GM12878 (cell line): ENCODE measurements around the gene ADARB1. TPM values are rescaled to one million over a fixed set of nuclear protein-coding genes. Genes with fewer than 3 reads are reported as not detected.

Experiments
- ATAC-seq: fragments of 200-7000 bp; cut with Tn5 transposase; 3 replicates; pipeline ENCODE4 v1.9.1; 2020; ENCODE audit warnings: mild to moderate bottlenecking, moderate library complexity
- BruUV-seq: library from RNA; stranded (reverse); fragments of 400-500 nt; replicated peaks from 2 replicates; lab custom pipeline; 2021; lab: Mats Ljungman, UMichigan
- CTCF ChIA-PET: fragments of 300-600 bp; sonication (Branson Sonifier 250); formaldehyde crosslinking; extraction: SDS; loops from one replicate; lab custom pipeline; 2021; ENCODE audit warnings: inconsistent platforms; lab: Yijun Ruan, JAX
- POLR2A ChIA-PET: fragments of 350-600 bp; formaldehyde crosslinking; extraction: SDS; loops from one replicate; lab custom pipeline; 2021; ENCODE audit warnings: inconsistent platforms; lab: Charles Lee
- RAD21 ChIA-PET: fragments of 300-600 bp; sonication (Branson Sonifier 250); formaldehyde crosslinking; loops from one replicate; lab custom pipeline; 2023; ENCODE audit warnings: antibody characterized with exemption; ENCODE audit not compliant: unreplicated experiment; lab: Charles Lee
- SMC1A ChIA-PET: fragments of 300-600 bp; sonication (Branson Sonifier 250); formaldehyde crosslinking; loops from one replicate; lab custom pipeline; 2023; ENCODE audit not compliant: unreplicated experiment, uncharacterized antibody; lab: Charles Lee
- DNase-seq: peaks from one replicate; pipeline ENCODE4 v3.0.0-alpha.2; 2011; ENCODE audit warnings: low read depth, low spot score
- FAIRE-seq: peaks from 3 replicates; lab custom pipeline; 2011; peaks lifted over from hg19 to GRCh38; lab: Jason Lieb, UNC
- H2AFZ ChIP-seq: 2 replicates; pipeline ENCODE4 v1.6.0; 2011; ENCODE audit warnings: low read depth, low read length, control low read depth; ENCODE audit not compliant: control insufficient read depth
- H3K27ac ChIP-seq: 2 replicates; pipeline ENCODE4 v1.5.1; 2011; ENCODE audit warnings: control low read depth; ENCODE audit not compliant: control insufficient read depth, insufficient read depth
- H3K27me3 ChIP-seq, 2 experiments: replicated peaks in 1 of 2; 2 replicates each; pipeline versions ENCODE4 v1.6.0 to v1.6.1; 2011; ENCODE audit warnings: low read length in 1 of 2; ENCODE audit not compliant: control insufficient read depth in 2 of 2, insufficient read depth in 2 of 2
- H3K36me3 ChIP-seq, 2 experiments: 2 replicates each; pipeline ENCODE4 v1.5.1; 2011; ENCODE audit warnings: low read length in 1 of 2; ENCODE audit not compliant: control insufficient read depth in 2 of 2, insufficient read depth in 2 of 2
- H3K4me1 ChIP-seq: 2 replicates; pipeline ENCODE4 v1.6.1; 2011; ENCODE audit warnings: mild to moderate bottlenecking, low read length, moderate library complexity, mixed read lengths; ENCODE audit not compliant: control insufficient read depth, insufficient read depth
- H3K4me2 ChIP-seq: 2 replicates; pipeline ENCODE4 v1.6.0; 2011; ENCODE audit warnings: control low read depth; ENCODE audit not compliant: control insufficient read depth, insufficient read depth
- H3K4me3 ChIP-seq: fragments of 200-600 bp; sonication (generic); 2 replicates; pipeline ENCODE4 v1.5.1; 2016
- H3K79me2 ChIP-seq: 2 replicates; pipeline ENCODE4 v1.6.0; 2011; ENCODE audit warnings: low read length; ENCODE audit not compliant: control insufficient read depth, insufficient read depth
- H3K9ac ChIP-seq: 2 replicates; pipeline ENCODE4 v1.8.0; 2011; ENCODE audit warnings: low read length, control low read depth, mixed read lengths; ENCODE audit not compliant: control insufficient read depth, insufficient read depth
- H3K9me3 ChIP-seq: replicated peaks from 3 replicates; pipeline ENCODE4 v1.5.1; 2011; ENCODE audit warnings: mild to moderate bottlenecking, low read length; ENCODE audit not compliant: control insufficient read depth, insufficient read depth
- H4K20me1 ChIP-seq: 2 replicates; pipeline ENCODE4 v1.6.0; 2011; ENCODE audit not compliant: control insufficient read depth, insufficient read depth
- BCLAF1 ChIP-seq: fragments of 450-650 bp; IDR thresholded peaks from 2 replicates; pipeline ENCODE4 v1.6.1; 2017; ENCODE audit warnings: antibody characterized with exemption, mild to moderate bottlenecking, moderate library complexity
- EGR1 ChIP-seq, 2 experiments: IDR thresholded peaks; 1 replicate in 1 of 2; 2 replicates in 1 of 2; pipeline ENCODE4 v1.6.1; 2011 to 2012; ENCODE audit warnings: low read depth in 2 of 2, low read length in 2 of 2, borderline replicate concordance in 1 of 2, mild to moderate bottlenecking in 1 of 2, moderate library complexity in 1 of 2
- MTA3 ChIP-seq: IDR thresholded peaks from 2 replicates; pipeline ENCODE4 v1.6.1; 2012; ENCODE audit warnings: low read length, inconsistent platforms, borderline replicate concordance
- MXI1 ChIP-seq: fragments of 150-350 bp; IDR thresholded peaks from 2 replicates; pipeline ENCODE4 v1.6.1; 2011; ENCODE audit warnings: low read depth, mild to moderate bottlenecking, inconsistent platforms, low read length, improper control_type of control experiment
- PAX5 ChIP-seq: IDR thresholded peaks from 2 replicates; pipeline ENCODE4 v1.6.1; 2011; ENCODE audit warnings: low read depth, low read length, borderline replicate concordance
- POU2F2 ChIP-seq: IDR thresholded peaks from 3 replicates; pipeline ENCODE4 v1.6.1; 2011; ENCODE audit warnings: low read depth, mild to moderate bottlenecking, low read length, borderline replicate concordance
- TCF12 ChIP-seq: IDR thresholded peaks from 2 replicates; pipeline ENCODE4 v1.6.1; 2011; ENCODE audit warnings: low read depth, mild to moderate bottlenecking, low read length
- WGBS: methylation state at CpG from one replicate; pipeline ENCODE4 v1.1.6; 2016; ENCODE audit warnings: low lambda C conversion rate; ENCODE audit not compliant: insufficient replicate concordance, insufficient coverage; ENCODE audit errors: missing lambda C conversion rate; 5-methylcytosine and 5-hydroxymethylcytosine counted together
- in situ Hi-C: fragments of 300-500 bp; cut with MboI; formaldehyde crosslinking; loops from 9 replicates; pipeline ENCODE4 v1.14.3; 2018; ENCODE audit warnings: mixed read lengths
- intact Hi-C: fragments of 100-400 bp; cut with micrococcal nuclease; formaldehyde crosslinking; loops from one replicate; pipeline ENCODE4 v1.14.2; 2022; ENCODE audit not compliant: unreplicated experiment
- polyA plus RNA-seq, 11 experiments: library from polyadenylated mRNA; depleted of rRNA in 4 of 11; unstranded in 6 of 11; stranded (reverse) in 5 of 11; fragments of >200 nt; fragmentation: Nextera tagmentation in 4 of 11; fragmentation: Illumina TruSeq in 1 of 11; extraction: Ambion mirVana in 4 of 11; extraction: Trizol in 1 of 11; gene quantifications; 1 replicate in 1 of 11; 2 replicates in 10 of 11; pipeline versions ENCODE4 v1.2.1 to v1.2.3, GENCODE V29; 2011 to 2016; ENCODE audit warnings: inconsistent platforms in 2 of 11, missing spikeins in 2 of 11, low read depth in 1 of 11
- total RNA-seq, 4 experiments: library from RNA; depleted of rRNA in 3 of 4; stranded (reverse); fragments of >200 nt in 3 of 4; fragmentation: Illumina TruSeq in 1 of 4; extraction: Trizol in 1 of 4; gene quantifications; 2 replicates each; pipeline versions ENCODE4 v1.2.1 to v1.2.3, GENCODE V29; 2013 to 2021
- TF ChIP-seq, protein P1 (sequence below): fragments of 450-650 bp; IDR thresholded peaks from 2 replicates; pipeline ENCODE4 v1.6.1; 2016; ENCODE audit warnings: mild to moderate bottlenecking

ADARB1 gene
- total and polyA plus RNA-seq, 10 of the 15 experiments (the other 5 are each of a cell fraction or from before 2014, with no cell fraction given) = 5.7 to 61.7 (median 25.3) TPM

DNA sequence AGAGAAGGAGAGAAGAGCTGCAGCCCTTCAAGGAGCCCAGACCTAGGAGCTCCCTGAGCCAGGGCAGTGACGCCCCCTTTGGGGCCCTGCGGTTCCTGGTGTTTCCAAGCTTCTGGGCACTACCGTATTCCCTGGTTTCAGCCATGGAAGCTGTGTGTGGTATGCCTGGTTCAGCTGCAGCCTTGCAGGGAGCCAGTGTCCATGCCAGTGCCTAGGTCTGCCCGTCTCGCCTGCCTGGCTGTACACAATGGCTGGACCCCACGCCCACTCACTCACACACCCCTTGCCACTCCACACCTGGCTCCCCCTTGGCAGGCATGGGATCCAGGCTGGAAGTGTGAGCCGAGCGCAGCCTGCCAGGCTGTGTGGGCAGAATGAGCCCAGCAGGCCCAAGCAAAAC, 87.7 kb downstream of the ADARB1 start:
- no TSS peak for BruUV-seq

More for the DNA sequence above, 87.7 kb downstream of the ADARB1 start:
- Histone ChIP-seq H3K36me3 (peaks cover 0 to 1% of the 10 kb centered on the region in 2 experiments; a peak in 2 of 4 replicates), H3K79me2 (no peaks in the 10 kb centered on the region), H3K27ac (no peak overlapping the region), H3K9me3 (no peaks in the 10 kb centered on the region; the same call in 2 of the 3 replicates), H2AFZ (no peak overlapping the region), H3K9ac (no peak overlapping the region), H3K27me3 (no peaks in the 10 kb centered on the region), H3K4me1 (no peaks in the 10 kb centered on the region), H3K4me3 (no peak overlapping the region), H3K4me2 (no peak overlapping the region), H4K20me1 (no peaks in the 10 kb centered on the region)
- FAIRE-seq (no peak), DNase-seq (no peak), ATAC-seq (no peak)
- intact Hi-C loops = no loop called here
- TF ChIP-seq EGR1 (IDR thresholded peaks at IDR 0.05; ENCODE audit: borderline replicate concordance in 1 of 2, low read depth in 2 of 2, low read length in 2 of 2) (no peak), PAX5 (no peak), TCF12 (no peak), BCLAF1 (no peak), MTA3 (no peak), POU2F2 (no peak), MXI1 (no peak)
- TF ChIP-seq, protein P1, sequence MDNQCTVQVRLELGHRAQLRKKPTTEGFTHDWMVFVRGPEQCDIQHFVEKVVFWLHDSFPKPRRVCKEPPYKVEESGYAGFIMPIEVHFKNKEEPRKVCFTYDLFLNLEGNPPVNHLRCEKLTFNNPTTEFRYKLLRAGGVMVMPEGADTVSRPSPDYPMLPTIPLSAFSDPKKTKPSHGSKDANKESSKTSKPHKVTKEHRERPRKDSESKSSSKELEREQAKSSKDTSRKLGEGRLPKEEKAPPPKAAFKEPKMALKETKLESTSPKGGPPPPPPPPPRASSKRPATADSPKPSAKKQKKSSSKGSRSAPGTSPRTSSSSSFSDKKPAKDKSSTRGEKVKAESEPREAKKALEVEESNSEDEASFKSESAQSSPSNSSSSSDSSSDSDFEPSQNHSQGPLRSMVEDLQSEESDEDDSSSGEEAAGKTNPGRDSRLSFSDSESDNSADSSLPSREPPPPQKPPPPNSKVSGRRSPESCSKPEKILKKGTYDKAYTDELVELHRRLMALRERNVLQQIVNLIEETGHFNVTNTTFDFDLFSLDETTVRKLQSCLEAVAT = no peak
- in situ Hi-C loops = no loop called here
- RAD21 ChIA-PET = interaction anchor here (1.0 kb wide), 1 partner anchor 22 kb away, joined by 3 read pairs; no protein-coding TSS in a partner anchor
- SMC1A ChIA-PET = no interaction called here
- 39% methylated on average over 8 of the region's 8 CpGs for WGBS
- POLR2A ChIA-PET = no interaction called here
- CTCF ChIA-PET = interaction anchor here (1.0 to 2.8 kb wide), 2 partner anchors 9 to 147 kb away, joined by 3 to 15 read pairs; no protein-coding TSS in a partner anchor
